A673 (cell line): ENCODE measurements around the gene ATAD5.

Source experiments
- CTCF ChIP-seq: fragments of 300-800, 200-600 bp; sonication (generic); conservative IDR thresholded peaks from 2 replicates; pipeline ENCODE4 v1.5.1; 2017; ENCODE audit warnings: low read depth, mild to moderate bottlenecking, antibody characterized with exemption, low read length, moderate library complexity, mixed read lengths
- EZH2 ChIP-seq: fragments of 200-600 bp; sonication (generic); IDR thresholded peaks from 2 replicates; pipeline ENCODE4 v1.6.1; 2017; ENCODE audit warnings: borderline replicate concordance, low read depth, mild to moderate bottlenecking, mixed read lengths, antibody characterized with exemption, low read length; ENCODE audit not compliant: poor library complexity, severe bottlenecking

GRCh38 chr17:30819971-30820705, 11.6 kb upstream of the ATAD5 start:
- no peak for TF ChIP-seq EZH2
- TF ChIP-seq CTCF: no peak
